HepG2 (cell line): ENCODE data around the gene BCAP29. TPM values are rescaled to one million over a fixed set of nuclear protein-coding genes. Genes with fewer than 3 reads are reported as not detected.
A peak's percentile ranks its signal among the peaks of the same experiment; 100 is the strongest.

ENCODE experiments used
- ARNTL ChIP-seq: sonication (generic); formaldehyde crosslinking; IDR thresholded peaks from 2 replicates; pipeline ENCODE4 v1.4.0; 2020; ENCODE audit warnings: mild to moderate bottlenecking, missing genetic modification reagents
- HNRNPL ChIP-seq: fragments of 200-400 bp; formaldehyde crosslinking; IDR thresholded peaks from 2 replicates; pipeline ENCODE4 v1.6.1; 2017; ENCODE audit warnings: mild to moderate bottlenecking, low read depth, low read length
- JARID2 ChIP-seq: sonication (generic); formaldehyde crosslinking; IDR thresholded peaks from 2 replicates; pipeline ENCODE4 v1.8.1; 2023; ENCODE audit warnings: missing genetic modification reagents, inconsistent platforms; ENCODE audit not compliant: insufficient replicate concordance
- KAT8 ChIP-seq: IDR thresholded peaks from 2 replicates; pipeline ENCODE4 v1.6.1; 2016; ENCODE audit warnings: missing genetic modification reagents, missing compliant biosample characterization
- KDM5B ChIP-seq: sonication (generic); formaldehyde crosslinking; IDR thresholded peaks from 2 replicates; pipeline ENCODE4 v1.4.0; 2020; ENCODE audit warnings: missing genetic modification reagents, mild to moderate bottlenecking, borderline replicate concordance
- KLF9 ChIP-seq: IDR thresholded peaks from 2 replicates; pipeline ENCODE4 v1.6.1; 2016; ENCODE audit warnings: low read depth
- MED1 ChIP-seq: sonication (generic); formaldehyde crosslinking; IDR thresholded peaks from 2 replicates; pipeline ENCODE4 v1.4.0; 2020; ENCODE audit warnings: missing genetic modification reagents
- NONO ChIP-seq, 2 experiments: fragments of 450-650 bp in 1 of 2; sonication (generic) in 1 of 2; formaldehyde crosslinking in 1 of 2; IDR thresholded peaks in 1 of 2; conservative IDR thresholded peaks in 1 of 2; 2 replicates each; pipeline versions ENCODE4 v1.6.1 to v1.8.0; 2017 to 2022; ENCODE audit warnings: mild to moderate bottlenecking in 1 of 2, missing genetic modification reagents in 1 of 2, moderate library complexity in 1 of 2
- POLR2A ChIP-seq, 2 experiments: IDR thresholded peaks; 2 replicates each; pipeline ENCODE4 v1.6.1; 2011; ENCODE audit warnings: low read depth in 2 of 2, low read length in 2 of 2, mild to moderate bottlenecking in 1 of 2, moderate library complexity in 1 of 2; ENCODE audit not compliant: insufficient read depth in 1 of 2
- SIX1 ChIP-seq: sonication (generic); formaldehyde crosslinking; IDR thresholded peaks from 2 replicates; pipeline ENCODE4 v1.4.0; 2020; ENCODE audit warnings: missing genetic modification reagents, borderline replicate concordance
- SRY ChIP-seq: sonication (generic); formaldehyde crosslinking; IDR thresholded peaks from 2 replicates; pipeline ENCODE4 v1.8.0; 2022; ENCODE audit warnings: mild to moderate bottlenecking, missing genetic modification reagents
- ZMYM4 ChIP-seq: sonication (generic); formaldehyde crosslinking; IDR thresholded peaks from 2 replicates; pipeline ENCODE4 v1.8.1; 2023; ENCODE audit warnings: mild to moderate bottlenecking, missing genetic modification reagents
- ZNF160 ChIP-seq: sonication (generic); formaldehyde crosslinking; IDR thresholded peaks from 2 replicates; pipeline ENCODE4 v1.8.0; 2022; ENCODE audit warnings: mild to moderate bottlenecking, inconsistent platforms, missing genetic modification reagents
- ZNF180 ChIP-seq: sonication (generic); formaldehyde crosslinking; IDR thresholded peaks from 2 replicates; pipeline ENCODE4 v1.4.0; 2020; ENCODE audit warnings: low read depth, missing genetic modification reagents, borderline replicate concordance
- ZNF264 ChIP-seq: sonication (generic); formaldehyde crosslinking; IDR thresholded peaks from 2 replicates; pipeline ENCODE4 v1.4.0; 2020; ENCODE audit warnings: missing genetic modification reagents
- ZNF547 ChIP-seq: sonication (generic); formaldehyde crosslinking; IDR thresholded peaks from 2 replicates; pipeline ENCODE4 v1.5.1; 2020; ENCODE audit warnings: mild to moderate bottlenecking, missing genetic modification reagents
- ZNF660 ChIP-seq: sonication (generic); formaldehyde crosslinking; IDR thresholded peaks from 2 replicates; pipeline ENCODE4 v1.5.1; 2020; ENCODE audit warnings: mild to moderate bottlenecking, low read depth, missing genetic modification reagents, borderline replicate concordance
- ZNF83 ChIP-seq: sonication (generic); formaldehyde crosslinking; IDR thresholded peaks from 2 replicates; pipeline ENCODE4 v1.4.0; 2020; ENCODE audit warnings: missing genetic modification reagents, mild to moderate bottlenecking, borderline replicate concordance
- ZSCAN22 ChIP-seq: sonication (generic); formaldehyde crosslinking; IDR thresholded peaks from 2 replicates; pipeline ENCODE4 v1.4.0; 2020; ENCODE audit warnings: mild to moderate bottlenecking, missing genetic modification reagents
- polyA plus RNA-seq, 8 experiments: library from polyadenylated mRNA; depleted of rRNA in 3 of 8; stranded (reverse) in 7 of 8; unstranded in 1 of 8; fragments of >200 nt; fragmentation: Illumina TruSeq in 4 of 8; extraction: Trizol in 4 of 8; gene quantifications; 2 replicates each; pipeline versions ENCODE4 v1.2.1 to v1.2.3, GENCODE V29; 2011 to 2016; ENCODE audit warnings: low read depth in 4 of 8, missing spikeins in 1 of 8, mixed read lengths in 1 of 8; ENCODE audit not compliant: insufficient read depth in 1 of 8
- total RNA-seq, 5 experiments: library from RNA; depleted of rRNA; stranded (reverse); fragments of >200 nt; fragmentation: Illumina TruSeq; extraction: Trizol; gene quantifications; 2 replicates each; pipeline ENCODE4 v1.2.3, GENCODE V29; 2016; ENCODE audit warnings: low read depth in 1 of 5
- TF ChIP-seq, protein P1 (sequence below), 2 experiments: sonication (generic) in 1 of 2; formaldehyde crosslinking in 1 of 2; IDR thresholded peaks; 2 replicates each; pipeline versions ENCODE4 v1.6.1 to v1.9.0; 2014 to 2022; ENCODE audit warnings: antibody characterized with exemption in 1 of 2, borderline replicate concordance in 1 of 2, inconsistent platforms in 1 of 2, low read depth in 1 of 2, missing genetic modification reagents in 1 of 2
- TF ChIP-seq, protein P2 (sequence below): sonication (generic); formaldehyde crosslinking; IDR thresholded peaks from 2 replicates; pipeline ENCODE4 v1.5.1; 2020; ENCODE audit warnings: missing genetic modification reagents, mild to moderate bottlenecking, borderline replicate concordance
- TF ChIP-seq, protein P3 (sequence below): sonication (generic); formaldehyde crosslinking; IDR thresholded peaks from 2 replicates; pipeline ENCODE4 v1.8.0; 2022; ENCODE audit warnings: missing genetic modification reagents, mild to moderate bottlenecking, inconsistent platforms, borderline replicate concordance

BCAP29 gene
- total and polyA plus RNA-seq, 2 of the 13 experiments (the other 11 are each of a cell fraction or from before 2014, with no cell fraction given) = 15.3 to 35.6 TPM

DNA sequence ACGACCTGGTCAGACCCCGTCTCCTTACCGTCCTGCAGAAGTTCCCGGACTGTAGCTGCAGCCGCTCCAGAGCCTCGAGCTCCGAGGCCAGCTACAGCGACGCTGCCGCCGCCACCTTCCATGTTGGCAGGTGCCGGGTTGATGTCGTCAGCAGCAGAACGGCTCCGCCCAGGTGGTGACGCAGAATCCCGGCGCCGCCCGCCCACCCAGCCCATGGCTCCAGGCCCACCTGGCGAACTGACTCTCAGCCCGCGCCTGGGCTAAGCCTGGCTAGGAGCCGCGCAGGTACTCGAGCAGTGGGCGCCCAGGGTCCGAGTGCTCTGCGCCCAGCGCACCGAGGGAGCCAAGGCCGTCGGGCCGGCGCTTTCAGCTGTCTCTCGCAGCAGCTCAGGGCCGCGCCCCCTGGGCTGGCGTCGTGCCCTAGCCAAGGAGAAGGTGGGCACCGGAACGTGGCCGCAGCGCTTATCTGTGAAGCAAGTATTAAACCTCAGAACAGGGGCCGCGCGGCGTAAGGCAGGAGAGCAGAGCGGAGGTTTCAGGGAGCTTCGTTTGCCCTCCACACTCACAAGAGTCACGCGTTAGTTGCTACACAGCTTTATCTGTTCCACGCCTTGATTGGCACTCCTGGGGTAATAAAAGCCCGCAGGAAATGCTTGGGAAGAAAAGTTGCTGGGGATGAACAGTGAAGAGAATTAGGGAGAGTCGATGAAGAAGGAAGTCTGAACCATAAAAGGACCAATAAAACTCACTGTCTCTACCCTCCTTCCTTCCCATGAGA lies 16.1 kb upstream of the BCAP29 start, which contains the start of the genes COG5 and DUS4L (continued):
- TF ChIP-seq ZNF660 (CRISPR knock-in tag) (no peak), KLF9 (peak; percentile 84), ZNF264 (no peak), JARID2 (CRISPR knock-in tag) (peak; percentile 67), ZMYM4 (CRISPR knock-in tag) (peak; percentile 93), NONO (IDR thresholded peaks at IDR 0.05) (no peak), NONO (CRISPR knock-in tag; conservative IDR thresholded peaks at IDR 0.05) (peak; percentile 95), ZNF547 (CRISPR knock-in tag) (no peak; the same call in 1 of the 2 replicates), ZNF83 (CRISPR knock-in tag) (0 out of 2 replicates have a peak, but pooled peaks have one; percentile 51), MED1 (CRISPR knock-in tag) (peak; percentile 74), ZNF180 (CRISPR knock-in tag) (no peak), SIX1 (CRISPR knock-in tag) (no peak), POLR2A (IDR thresholded peaks at IDR 0.05; ENCODE audit: insufficient read depth in 1 of 2, low read depth in 2 of 2, low read length in 2 of 2) (peak; percentile 88 to 97), ZSCAN22 (no peak), KAT8 (peak; percentile 97), HNRNPL (peak; percentile 76; the same call in 1 of the 2 replicates), SRY (CRISPR knock-in tag) (peak; percentile 80), KDM5B (CRISPR knock-in tag) (peak; percentile 90), ARNTL (CRISPR knock-in tag) (no peak; the same call in 1 of the 2 replicates), ZNF160 (CRISPR knock-in tag) (0 out of 2 replicates have a peak, but pooled peaks have one; percentile 25)
- TF ChIP-seq, protein P1, sequence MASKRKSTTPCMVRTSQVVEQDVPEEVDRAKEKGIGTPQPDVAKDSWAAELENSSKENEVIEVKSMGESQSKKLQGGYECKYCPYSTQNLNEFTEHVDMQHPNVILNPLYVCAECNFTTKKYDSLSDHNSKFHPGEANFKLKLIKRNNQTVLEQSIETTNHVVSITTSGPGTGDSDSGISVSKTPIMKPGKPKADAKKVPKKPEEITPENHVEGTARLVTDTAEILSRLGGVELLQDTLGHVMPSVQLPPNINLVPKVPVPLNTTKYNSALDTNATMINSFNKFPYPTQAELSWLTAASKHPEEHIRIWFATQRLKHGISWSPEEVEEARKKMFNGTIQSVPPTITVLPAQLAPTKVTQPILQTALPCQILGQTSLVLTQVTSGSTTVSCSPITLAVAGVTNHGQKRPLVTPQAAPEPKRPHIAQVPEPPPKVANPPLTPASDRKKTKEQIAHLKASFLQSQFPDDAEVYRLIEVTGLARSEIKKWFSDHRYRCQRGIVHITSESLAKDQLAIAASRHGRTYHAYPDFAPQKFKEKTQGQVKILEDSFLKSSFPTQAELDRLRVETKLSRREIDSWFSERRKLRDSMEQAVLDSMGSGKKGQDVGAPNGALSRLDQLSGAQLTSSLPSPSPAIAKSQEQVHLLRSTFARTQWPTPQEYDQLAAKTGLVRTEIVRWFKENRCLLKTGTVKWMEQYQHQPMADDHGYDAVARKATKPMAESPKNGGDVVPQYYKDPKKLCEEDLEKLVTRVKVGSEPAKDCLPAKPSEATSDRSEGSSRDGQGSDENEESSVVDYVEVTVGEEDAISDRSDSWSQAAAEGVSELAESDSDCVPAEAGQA (IDR thresholded peaks at IDR 0.05; ENCODE audit: low read depth) = peak; percentile 72
- TF ChIP-seq, protein P1 (CRISPR knock-in tag; IDR thresholded peaks at IDR 0.05; ENCODE audit: borderline replicate concordance) = no peak
- TF ChIP-seq, protein P2, sequence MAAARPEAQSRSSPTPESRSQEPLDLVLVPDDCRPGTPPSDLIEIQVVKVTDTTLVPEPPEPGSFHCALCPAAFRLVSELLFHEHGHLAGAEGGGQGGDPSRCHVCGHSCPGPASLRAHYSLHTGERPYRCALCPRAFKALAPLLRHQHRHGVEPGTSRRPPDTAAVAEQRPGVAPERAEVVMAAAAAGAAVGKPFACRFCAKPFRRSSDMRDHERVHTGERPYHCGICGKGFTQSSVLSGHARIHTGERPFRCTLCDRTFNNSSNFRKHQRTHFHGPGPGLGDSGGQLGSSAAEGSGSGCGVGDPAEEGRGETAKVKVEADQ (CRISPR knock-in tag) = 0 out of 2 replicates have a peak, but pooled peaks have one; percentile 39
- TF ChIP-seq, protein P3, sequence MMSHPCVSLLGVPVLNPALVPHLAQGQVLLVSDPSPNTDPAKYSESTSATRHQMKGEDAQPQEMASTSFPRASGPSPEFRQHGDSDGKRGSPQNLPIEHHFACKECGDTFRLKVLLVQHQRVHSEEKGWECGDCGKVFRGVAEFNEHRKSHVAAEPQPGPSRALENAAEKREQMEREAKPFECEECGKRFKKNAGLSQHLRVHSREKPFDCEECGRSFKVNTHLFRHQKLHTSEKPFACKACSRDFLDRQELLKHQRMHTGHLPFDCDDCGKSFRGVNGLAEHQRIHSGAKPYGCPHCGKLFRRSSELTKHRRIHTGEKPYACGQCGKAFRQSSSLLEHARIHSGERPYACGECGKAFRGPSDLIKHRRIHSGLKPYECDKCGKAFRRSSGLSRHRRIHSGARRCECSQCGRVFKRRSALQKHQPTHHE (CRISPR knock-in tag) = peak; percentile 85
